GM13977 (cell line): ENCODE measurements around the gene PHTF2.

Experiments
- DNase-seq: peaks from one replicate; pipeline ENCODE4 v3.0.0; 2012; ENCODE audit warnings: low spot score
- CTCF ChIP-seq: IDR thresholded peaks from 2 replicates; pipeline ENCODE4 v1.5.1; 2012; ENCODE audit warnings: mild to moderate bottlenecking, control low read depth; ENCODE audit not compliant: insufficient read depth; ENCODE audit errors: extremely low read depth, missing control alignments
- in situ Hi-C: fragments of 300-500 bp; cut with MboI; formaldehyde crosslinking; loops from one replicate; pipeline ENCODE4 v1.12.0; 2022; ENCODE audit warnings: low sequenced_read_pairs, low pct_unique_long_range_greater_than_20kb, mixed read lengths, inconsistent platforms; ENCODE audit not compliant: unreplicated experiment

The PHTF2 gene

GRCh38 chr7:77907281-77907680, 108.7 kb downstream of the PHTF2 start:
- in situ Hi-C loops, result no loop called here
- DNase-seq, result no peak
- TF ChIP-seq CTCF, result no peak

GRCh38 chr7:77908664-77909063, 110.1 kb downstream of the PHTF2 start:
- DNase-seq, result no peak
- in situ Hi-C loops, result no loop called here
- no peak for TF ChIP-seq CTCF

GRCh38 chr7:77910124-77910523, 111.6 kb downstream of the PHTF2 start:
- DNase-seq, result no peak
- in situ Hi-C loops, result loop anchor here (10.0 kb wide), 1 partner anchor 115 kb away; the partner anchor contains the start of genes PHTF2 and TMEM60
- no peak for TF ChIP-seq CTCF

GRCh38 chr7:77912293-77912692, 113.7 kb downstream of the PHTF2 start:
- TF ChIP-seq CTCF, result no peak
- DNase-seq, result no peak
- in situ Hi-C loops, result loop anchor here (10.0 kb wide), 1 partner anchor 117 kb away; the partner anchor contains the start of genes PHTF2 and TMEM60

- in situ Hi-C loops, result loop anchor here (10.0 kb wide), 1 partner anchor 119 kb away; the partner anchor contains the start of genes PHTF2 and TMEM60
- no peak for TF ChIP-seq CTCF
- no peak for DNase-seq
Measured at GRCh38 chr7:77913977-77914607, 115.5 kb downstream of the PHTF2 start.

GRCh38 chr7:77917500-77918262, 119.1 kb downstream of the PHTF2 start:
- no peak for TF ChIP-seq CTCF
- in situ Hi-C loops, result loop anchor here (10.0 kb wide), 1 partner anchor 123 kb away; the partner anchor contains the start of genes PHTF2 and TMEM60
- no peak for DNase-seq
